Naive thymus-derived CD4-positive, alpha-beta T cell (primary cell): ENCODE data around the gene ICA1. TPM values are rescaled to one million over a fixed set of nuclear protein-coding genes. Genes with fewer than 3 reads are reported as not detected.

Experiments
- ATAC-seq: fragments of 150-1000 bp; cut with Tn5 transposase; 2 replicates; pipeline ENCODE4 v1.10.0; 2021; ENCODE audit warnings: mild to moderate bottlenecking, moderate library complexity
- CTCF ChIA-PET: fragments of 350-600 bp; sonication (Branson Sonifier 250); formaldehyde crosslinking; loops from one replicate; lab custom pipeline; 2021; ENCODE audit warnings: antibody characterized with exemption; lab: Charles Lee
- POLR2A ChIA-PET: fragments of 350-600 bp; sonication (Branson Sonifier 250); formaldehyde crosslinking; loops from one replicate; lab custom pipeline; 2021; ENCODE audit warnings: antibody characterized with exemption, inconsistent platforms; lab: Charles Lee
- DNase-seq, 9 donors: peaks; one replicate each; pipeline versions ENCODE4 v3.0.0 to v3.0.0-alpha.2; 2020 to 2022; ENCODE audit warnings: mixed read lengths in 1 of 9
- H3K27ac ChIP-seq: one replicate; pipeline ENCODE4 v1.7.0; 2013; ENCODE audit warnings: mild to moderate bottlenecking, low read depth, low read length, moderate library complexity
- H3K27me3 ChIP-seq, 2 donors: one replicate each; pipeline ENCODE4 v1.7.0; 2013; ENCODE audit warnings: low read length in 2 of 2, mild to moderate bottlenecking in 2 of 2, moderate library complexity in 2 of 2; ENCODE audit not compliant: control insufficient read depth in 2 of 2, insufficient read depth in 2 of 2
- H3K36me3 ChIP-seq, 3 experiments: 1 replicate in 2 of 3; 2 replicates in 1 of 3; pipeline ENCODE4 v1.7.0; 2013; ENCODE audit warnings: low read length in 3 of 3, mild to moderate bottlenecking in 3 of 3, moderate library complexity in 1 of 3; ENCODE audit not compliant: insufficient read depth in 3 of 3, control insufficient read depth in 2 of 3
- H3K4me1 ChIP-seq, 2 donors: one replicate each; pipeline ENCODE4 v1.7.0; 2013; ENCODE audit warnings: low read length in 2 of 2, mild to moderate bottlenecking in 2 of 2, moderate library complexity in 1 of 2; ENCODE audit not compliant: control insufficient read depth in 2 of 2, insufficient read depth in 2 of 2
- H3K4me3 ChIP-seq: 2 replicates; pipeline ENCODE4 v1.7.0; 2013; ENCODE audit warnings: mild to moderate bottlenecking, low read length
- H3K9me3 ChIP-seq, 3 experiments: 1 replicate in 2 of 3; 2 replicates in 1 of 3; pipeline ENCODE4 v1.7.0; 2013; ENCODE audit warnings: low read length in 3 of 3; ENCODE audit not compliant: control insufficient read depth in 2 of 3
- H3K27ac Mint-ChIP-seq, 9 donors: one replicate each; pipeline ENCODE4 v1.8.0; 2020 to 2022; ENCODE audit warnings: mixed read lengths in 9 of 9, mild to moderate bottlenecking in 8 of 9, moderate library complexity in 5 of 9, inconsistent platforms in 2 of 9
- H3K27me3 Mint-ChIP-seq, 5 donors: one replicate each; pipeline ENCODE4 v1.8.0; 2021 to 2022; ENCODE audit warnings: mixed read lengths in 5 of 5, mild to moderate bottlenecking in 1 of 5
- H3K36me3 Mint-ChIP-seq, 5 donors: one replicate each; pipeline ENCODE4 v1.8.0; 2020 to 2022; ENCODE audit warnings: mixed read lengths in 5 of 5, mild to moderate bottlenecking in 3 of 5, inconsistent platforms in 1 of 5
- H3K4me1 Mint-ChIP-seq, 7 donors: one replicate each; pipeline ENCODE4 v1.8.0; 2020 to 2022; ENCODE audit warnings: mixed read lengths in 7 of 7, mild to moderate bottlenecking in 3 of 7, inconsistent platforms in 1 of 7
- H3K4me3 Mint-ChIP-seq, 10 donors: one replicate each; pipeline ENCODE4 v1.8.0; 2020 to 2022; ENCODE audit warnings: mild to moderate bottlenecking in 10 of 10, mixed read lengths in 10 of 10, moderate library complexity in 6 of 10, inconsistent platforms in 2 of 10
- H3K9me3 Mint-ChIP-seq, 11 donors: one replicate each; pipeline ENCODE4 v1.8.0; 2020 to 2022; ENCODE audit warnings: mixed read lengths in 11 of 11, mild to moderate bottlenecking in 4 of 11, inconsistent platforms in 1 of 11, moderate library complexity in 1 of 11
- intact Hi-C, 2 donors: fragments of 100-400 bp; cut with micrococcal nuclease; formaldehyde crosslinking; loops; one replicate each; pipeline ENCODE4 v1.15.1; 2023
- polyA plus RNA-seq, 2 donors: library from polyadenylated mRNA; unstranded; fragments of 300-500 nt; fragmentation: Illumina TruSeq; gene quantifications; one replicate each; pipeline ENCODE4 v1.2.3, GENCODE V29; 2021
- total RNA-seq, 6 experiments: library from RNA in 5 of 6; stranded (reverse) in 5 of 6; gene quantifications; 1 replicate in 5 of 6; 2 replicates in 1 of 6; pipeline ENCODE4 v1.2.3 and lab custom pipeline; 2021 to 2026

ICA1 gene
- total and polyA plus RNA-seq, 7 experiments from 2014 or later = 0.46 to 5.8 (median 2.1) TPM; not detected in 1

DNA sequence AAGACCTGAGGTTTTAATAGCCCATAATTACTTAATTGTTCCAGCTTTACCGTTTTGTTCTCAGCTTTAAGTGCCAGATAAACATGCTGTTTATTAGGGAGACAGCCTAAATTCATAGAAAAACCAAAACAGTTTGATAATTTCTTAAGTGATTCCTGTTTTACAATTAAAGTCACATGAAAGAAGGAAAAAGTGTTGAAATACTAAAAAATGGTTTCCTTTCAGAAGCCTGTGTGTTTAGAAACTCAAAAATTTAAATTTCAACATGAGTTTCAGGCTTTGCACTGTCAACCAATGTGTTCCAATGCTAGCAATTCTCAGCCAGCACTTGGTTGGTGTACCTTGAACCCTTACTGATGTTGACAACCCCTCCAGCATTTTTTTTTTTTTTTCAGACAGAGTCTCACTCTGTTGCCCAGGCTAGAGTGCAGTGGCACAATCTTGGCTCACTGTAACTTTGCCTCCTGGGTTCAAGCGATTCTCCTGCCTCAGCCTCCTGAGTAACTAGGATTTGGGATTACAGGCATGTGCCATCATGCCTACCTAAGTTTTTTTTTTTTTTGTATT, 135.3 kb downstream of the ICA1 start:
- H3K4me1 Mint-ChIP-seq = peaks cover 53 to 90% (median 79%) of the 10 kb centered on the region in 7 donors
- intact Hi-C loops = loop anchor here (1.0 to 10.0 kb wide), 11 partner anchors 8 to 942 kb away; partner anchors contain the start of genes C1GALT1 (in 1 of the 2), MIOS (in 1 of the 2) and UMAD1 (in 1 of the 2)
- H3K27ac Mint-ChIP-seq = peak overlapping the region; percentile 92 to 100 (median 99)
- DNase-seq (no peak), ATAC-seq (no peak)
- no peaks in the 10 kb centered on the region for H3K36me3 ChIP-seq
- POLR2A ChIA-PET = interaction anchor here (0.9 to 3.2 kb wide), 15 partner anchors 8 to 487 kb away, joined by 3 to 43 read pairs (median 4); partner anchors contain the start of gene GLCCI1
- H3K4me1 ChIP-seq = peaks cover 64 to 77% of the 10 kb centered on the region in 2 donors
- H3K36me3 Mint-ChIP-seq = peaks cover 0 to 28% (median 0%) of the 10 kb centered on the region in 5 donors
- no peaks in the 10 kb centered on the region for H3K27me3 Mint-ChIP-seq
- H3K4me3 ChIP-seq = no peak overlapping the region
- CTCF ChIA-PET = interaction anchor here (0.8 to 3.0 kb wide), 4 partner anchors 35 to 63 kb away, joined by 3 to 24 read pairs (median 4); no protein-coding TSS in a partner anchor
- no peaks in the 10 kb centered on the region for H3K9me3 ChIP-seq
- no peaks in the 10 kb centered on the region for H3K27me3 ChIP-seq
- H3K9me3 Mint-ChIP-seq = peaks cover 0 to 8% (median 0%) of the 10 kb centered on the region in 11 donors
- H3K27ac ChIP-seq = peak overlapping the region; percentile 70
- peak overlapping the region; percentile 21 to 83 (median 68) for H3K4me3 Mint-ChIP-seq

DNA sequence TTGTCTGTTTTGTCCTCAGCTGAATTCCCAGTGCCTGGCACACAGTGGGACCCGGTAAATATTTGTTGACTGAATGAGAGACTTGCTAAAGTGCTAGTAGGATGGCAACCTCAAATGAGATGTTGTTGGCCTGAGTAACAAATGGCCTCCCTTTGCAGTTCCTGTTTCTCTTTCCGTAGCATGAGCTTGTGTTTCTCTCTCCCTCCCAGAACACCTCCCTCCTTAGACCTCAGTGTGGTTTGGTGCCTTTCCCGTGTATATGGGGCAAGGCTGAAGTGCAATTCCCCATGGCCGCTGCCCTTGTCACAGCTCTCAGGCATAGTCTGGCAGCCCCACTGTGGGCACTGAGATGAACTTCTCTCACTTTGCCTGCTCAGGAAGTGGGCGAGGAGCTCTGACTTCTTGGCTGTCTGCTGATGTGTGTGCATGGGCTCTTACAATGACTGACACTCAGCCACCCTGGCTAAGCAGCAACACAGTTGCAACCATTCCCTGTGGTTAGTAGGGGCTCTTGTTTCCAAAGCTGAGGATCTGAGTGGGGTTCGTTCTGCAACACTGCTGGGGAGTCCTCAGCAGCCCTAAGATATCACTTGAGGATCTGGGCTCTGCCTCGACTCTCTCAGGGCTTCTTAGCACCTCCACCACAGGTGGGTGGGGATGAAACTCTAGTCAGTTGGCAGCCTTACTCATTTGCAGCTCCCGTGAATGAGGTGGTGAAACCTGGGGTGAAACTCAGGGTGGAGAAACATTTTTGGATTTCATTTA, 136.1 kb downstream of the ICA1 start:
- intact Hi-C loops = loop anchor here (1.0 to 10.0 kb wide), 12 partner anchors 8 to 941 kb away; partner anchors contain the start of genes C1GALT1 (in 1 of the 2), GLCCI1 (in 1 of the 2), MIOS (in 1 of the 2) and UMAD1 (in 1 of the 2)
- Histone ChIP-seq H3K4me3 (peak overlapping the region; percentile 9), H3K36me3 (no peaks in the 10 kb centered on the region), H3K27ac (peak overlapping the region; percentile 70), H3K4me1 (peaks cover 56 to 69% of the 10 kb centered on the region in 2 donors), H3K9me3 (no peaks in the 10 kb centered on the region), H3K27me3 (no peaks in the 10 kb centered on the region)
- ChIA-PET POLR2A (interaction anchor here (0.6 to 3.2 kb wide), 23 partner anchors 9 to 486 kb away, joined by 3 to 43 read pairs (median 3); partner anchors contain the start of gene GLCCI1), CTCF (interaction anchor here (0.8 to 3.0 kb wide), 15 partner anchors 9 to 445 kb away, joined by 3 to 24 read pairs (median 3); partner anchors contain the start of gene GLCCI1)
- Mint-ChIP-seq H3K27me3 (no peaks in the 10 kb centered on the region), H3K4me1 (peaks cover 56 to 88% (median 77%) of the 10 kb centered on the region in 7 donors), H3K36me3 (peaks cover 0 to 29% (median 0%) of the 10 kb centered on the region in 5 donors), H3K27ac (peak overlapping the region; percentile 92 to 100 (median 99)), H3K9me3 (peaks cover 0 to 10% (median 0%) of the 10 kb centered on the region in 11 donors), H3K4me3 (peak overlapping the region; percentile 59 to 83 (median 75))
- DNase-seq (peak; percentile 47 to 83 (median 77)), ATAC-seq (peak; percentile 95)

DNA sequence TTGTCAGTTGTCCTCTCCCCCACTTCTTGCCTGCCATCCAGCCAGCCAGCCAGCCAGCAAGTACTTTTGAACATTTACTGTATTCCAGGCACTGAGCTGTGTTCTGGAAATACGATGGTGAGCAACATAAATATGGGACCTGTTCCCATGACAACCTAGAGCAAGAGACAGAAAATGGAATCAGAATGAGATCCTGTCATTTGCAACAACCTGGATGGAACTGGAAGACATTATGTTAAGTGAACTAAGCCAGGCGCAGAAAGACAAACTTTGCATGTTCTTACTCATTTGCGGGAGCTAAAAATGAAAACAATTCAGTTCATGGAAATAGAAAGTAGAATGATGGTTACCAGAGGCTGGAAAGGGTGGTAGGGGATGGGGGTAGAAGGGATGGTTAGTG, 140.7 kb downstream of the ICA1 start:
- peaks cover 30 to 70% (median 57%) of the 10 kb centered on the region in 7 donors for H3K4me1 Mint-ChIP-seq
- POLR2A ChIA-PET = interaction anchor here (0.6 kb wide), 1 partner anchor 10 kb away, joined by 3 read pairs; no protein-coding TSS in a partner anchor
- peaks cover 22 to 32% of the 10 kb centered on the region in 2 donors for H3K4me1 ChIP-seq
- no peak overlapping the region for H3K4me3 ChIP-seq
- no peaks in the 10 kb centered on the region for H3K27me3 ChIP-seq
- CTCF ChIA-PET = no interaction called here
- H3K27ac ChIP-seq = no peak overlapping the region
- H3K4me3 Mint-ChIP-seq = no peak overlapping the region
- DNase-seq = no peak
- H3K27ac Mint-ChIP-seq = peak overlapping the region in 3 of 9 donors; percentile 33 to 72 (median 72)
- no peak for ATAC-seq
- no peaks in the 10 kb centered on the region for H3K27me3 Mint-ChIP-seq
- H3K36me3 ChIP-seq = no peaks in the 10 kb centered on the region
- intact Hi-C loops = loop anchor here in 1 of 2 donors (10.0 kb wide), 1 partner anchor 936 kb away; the partner anchor contains the start of gene C1GALT1
- peaks cover 0 to 22% (median 4%) of the 10 kb centered on the region in 5 donors for H3K36me3 Mint-ChIP-seq
- peaks cover 0 to 11% (median 0%) of the 10 kb centered on the region in 11 donors for H3K9me3 Mint-ChIP-seq
- no peaks in the 10 kb centered on the region for H3K9me3 ChIP-seq

DNA sequence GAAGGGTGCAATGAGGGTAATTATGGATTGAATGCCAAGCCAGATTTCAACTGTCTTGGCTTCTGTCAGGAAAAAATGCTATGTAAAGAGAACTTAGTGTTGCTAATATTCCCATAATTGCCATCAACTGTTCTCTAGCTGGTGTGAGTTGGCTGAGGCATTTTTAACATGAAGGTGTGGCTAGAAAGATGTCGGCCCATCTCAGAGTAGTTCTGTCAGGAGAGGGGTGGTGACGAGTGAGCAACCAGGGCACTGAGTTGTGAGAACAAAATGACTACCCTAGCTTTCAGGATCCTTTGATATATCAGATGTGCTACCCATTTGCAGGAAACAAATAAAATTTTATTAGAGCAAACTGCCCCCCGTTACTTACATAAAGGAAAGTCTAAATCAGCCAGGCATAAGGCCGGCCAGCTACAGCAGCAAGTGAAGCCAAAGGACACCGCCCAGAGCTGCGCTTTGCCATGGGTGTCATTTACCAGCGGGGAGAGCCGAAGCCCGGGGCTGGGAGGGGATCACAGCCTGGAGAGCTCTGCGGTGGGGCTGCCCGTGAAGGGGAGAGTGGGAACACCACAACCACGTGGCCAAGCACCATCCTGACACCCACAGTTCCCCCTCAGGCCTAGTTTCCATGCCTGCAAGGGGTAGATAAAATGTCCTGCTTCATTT, 141.4 kb downstream of the ICA1 start:
- ATAC-seq = no peak
- peak overlapping the region in 1 of 9 donors; percentile 72 for H3K27ac Mint-ChIP-seq
- Histone ChIP-seq H3K9me3 (no peaks in the 10 kb centered on the region), H3K4me1 (peaks cover 22 to 32% of the 10 kb centered on the region in 2 donors), H3K36me3 (no peaks in the 10 kb centered on the region), H3K27ac (no peak overlapping the region), H3K4me3 (no peak overlapping the region), H3K27me3 (no peaks in the 10 kb centered on the region)
- DNase-seq = no peak
- no peak overlapping the region for H3K4me3 Mint-ChIP-seq
- intact Hi-C loops = loop anchor here in 1 of 2 donors (10.0 kb wide), 1 partner anchor 936 kb away; the partner anchor contains the start of gene C1GALT1
- CTCF ChIA-PET = no interaction called here
- peaks cover 0 to 26% (median 4%) of the 10 kb centered on the region in 5 donors for H3K36me3 Mint-ChIP-seq
- H3K27me3 Mint-ChIP-seq = no peaks in the 10 kb centered on the region
- peaks cover 0 to 15% (median 0%) of the 10 kb centered on the region in 11 donors for H3K9me3 Mint-ChIP-seq
- H3K4me1 Mint-ChIP-seq = peaks cover 30 to 70% (median 57%) of the 10 kb centered on the region in 7 donors
- POLR2A ChIA-PET = interaction anchor here (0.6 to 0.8 kb wide), 5 partner anchors 11 to 61 kb away, joined by 3 read pairs; no protein-coding TSS in a partner anchor

DNA sequence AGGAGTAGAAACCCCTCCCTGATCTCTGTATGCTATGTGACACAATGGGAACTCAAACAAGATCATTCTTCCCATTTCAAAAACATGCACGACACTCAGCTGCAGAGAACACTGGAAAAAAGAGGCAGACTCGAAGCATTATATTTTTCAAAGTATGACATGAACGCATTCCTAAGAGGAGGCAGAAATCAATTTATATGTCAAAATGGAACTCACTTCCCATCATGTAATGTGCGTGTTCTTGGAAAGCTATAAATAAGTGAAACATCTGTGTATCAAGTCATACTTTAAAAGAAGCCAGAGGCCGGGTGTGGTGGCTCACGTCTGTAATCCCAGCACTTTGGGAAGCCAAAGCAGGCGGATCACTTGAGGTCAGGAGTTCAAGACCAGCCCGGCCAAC, 142.7 kb downstream of the ICA1 start:
- intact Hi-C loops = no loop called here
- no peak for ATAC-seq
- H3K4me3 Mint-ChIP-seq = no peak overlapping the region
- peaks cover 0 to 13% (median 1%) of the 10 kb centered on the region in 11 donors for H3K9me3 Mint-ChIP-seq
- H3K4me1 ChIP-seq = peaks cover 22 to 32% of the 10 kb centered on the region in 2 donors
- DNase-seq = no peak
- H3K27ac Mint-ChIP-seq = peak overlapping the region in 1 of 9 donors; percentile 18
- ChIA-PET POLR2A (interaction anchor here (1.6 kb wide), 1 partner anchor 57 kb away, joined by 6 read pairs; no protein-coding TSS in a partner anchor), CTCF (no interaction called here)
- peaks cover 0 to 28% (median 4%) of the 10 kb centered on the region in 5 donors for H3K36me3 Mint-ChIP-seq
- H3K4me3 ChIP-seq = no peak overlapping the region
- no peaks in the 10 kb centered on the region for H3K36me3 ChIP-seq
- no peaks in the 10 kb centered on the region for H3K9me3 ChIP-seq
- no peaks in the 10 kb centered on the region for H3K27me3 ChIP-seq
- H3K27me3 Mint-ChIP-seq = no peaks in the 10 kb centered on the region
- H3K27ac ChIP-seq = no peak overlapping the region
- peaks cover 27 to 70% (median 57%) of the 10 kb centered on the region in 7 donors for H3K4me1 Mint-ChIP-seq
